NB4 (cell line): Measurements from ENCODE around the gene SETD1B.

Experiments used
- CTCF ChIP-seq: IDR thresholded peaks from one replicate; pipeline ENCODE4 v1.5.1; 2012; ENCODE audit warnings: low read depth, low read length
- MAX ChIP-seq: IDR thresholded peaks from 2 replicates; pipeline ENCODE4 v1.6.1; 2011; ENCODE audit warnings: low read depth, low read length
- MYC ChIP-seq: IDR thresholded peaks from 2 replicates; pipeline ENCODE4 v1.6.1; 2011; ENCODE audit warnings: low read depth, low read length
- POLR2A ChIP-seq: IDR thresholded peaks from 2 replicates; pipeline ENCODE4 v1.6.1; 2011; ENCODE audit warnings: mild to moderate bottlenecking; ENCODE audit not compliant: insufficient read length; ENCODE audit errors: extremely low read depth

GRCh38 chr12:121784460-121784859, 19.3 kb upstream of the SETD1B start:
- TF ChIP-seq MAX (no peak), POLR2A (no peak), CTCF (no peak), MYC (no peak)
